HG02852 (cell line): ENCODE results near the gene SRPK1.

Source experiments
- ATAC-seq: cut with Tn5 transposase; IDR thresholded peaks from one replicate; pipeline ENCODE4 v1.9.1; 2021; ENCODE audit warnings: mild to moderate bottlenecking, moderate library complexity; ENCODE audit not compliant: unreplicated experiment

The SRPK1 gene

GRCh38 chr6:35903679-35904078, 17.2 kb downstream of the SRPK1 start:
- no peak for ATAC-seq

GRCh38 chr6:35900448-35900847, 20.4 kb downstream of the SRPK1 start:
- ATAC-seq: no peak

GRCh38 chr6:35898003-35898402, 22.9 kb downstream of the SRPK1 start:
- no peak for ATAC-seq

DNA sequence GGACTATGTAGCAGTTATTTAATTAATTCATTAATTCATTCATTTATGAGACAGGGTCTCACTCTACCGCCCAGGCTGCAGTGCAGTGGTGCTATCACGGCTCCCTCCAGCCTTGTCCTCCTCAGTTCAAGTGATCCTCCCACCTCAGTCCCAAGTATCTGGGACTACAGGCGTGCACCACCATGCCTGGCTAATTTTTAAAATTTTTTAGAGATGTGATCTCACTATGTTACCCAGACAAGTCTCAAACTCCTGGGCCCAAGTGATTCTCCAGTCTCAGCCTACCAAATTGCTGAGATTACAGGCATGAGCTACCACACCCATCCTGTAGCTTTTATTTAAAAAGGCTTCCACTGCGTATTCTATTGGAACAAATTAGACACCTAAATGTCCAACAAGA, 23.4 kb downstream of the SRPK1 start:
- ATAC-seq: no peak

DNA sequence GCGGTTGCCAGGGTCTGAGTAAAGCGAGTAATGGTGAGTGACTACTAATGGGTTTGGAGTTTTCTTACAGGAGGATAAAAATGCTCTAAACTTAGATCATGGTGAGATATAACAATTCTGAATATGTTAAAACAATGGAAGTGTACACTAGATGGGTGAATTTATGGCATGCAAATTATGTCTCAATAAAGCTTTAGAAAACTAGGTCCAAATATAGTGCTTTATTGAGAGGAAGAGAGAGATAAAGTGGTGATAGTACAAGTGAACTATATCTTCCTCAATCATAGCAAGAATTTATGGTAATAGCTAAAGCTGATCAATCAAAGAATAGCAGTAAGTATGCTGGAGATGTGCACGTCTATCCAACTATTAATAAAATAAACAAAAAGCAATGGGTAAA, 23.9 kb downstream of the SRPK1 start:
- ATAC-seq: no peak

- ATAC-seq: no peak
These were observed 24.7 kb downstream of the SRPK1 start for GRCh38 chr6:35896228-35896627.

DNA sequence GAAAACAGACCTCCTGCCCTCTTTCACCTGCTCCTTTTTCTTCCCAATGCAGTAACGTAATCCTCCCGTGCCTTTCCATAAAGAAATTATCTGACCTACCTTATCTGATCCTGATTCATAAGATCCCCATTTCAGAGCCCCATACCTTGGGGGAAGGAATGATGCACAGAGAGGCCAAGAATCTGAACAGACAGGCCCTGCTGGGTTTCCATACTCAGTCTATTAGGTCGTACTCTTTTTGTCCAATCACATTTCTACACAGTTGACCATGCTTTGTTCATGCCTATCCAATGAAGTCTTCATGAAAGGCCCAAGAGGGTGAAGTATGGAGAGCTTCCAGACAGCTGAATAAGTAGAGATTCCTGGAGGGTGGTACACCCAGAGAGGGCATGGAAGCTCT, 25.3 kb downstream of the SRPK1 start:
- ATAC-seq: no peak

GRCh38 chr6:35894776-35895175, 26.1 kb downstream of the SRPK1 start:
- no peak for ATAC-seq

DNA sequence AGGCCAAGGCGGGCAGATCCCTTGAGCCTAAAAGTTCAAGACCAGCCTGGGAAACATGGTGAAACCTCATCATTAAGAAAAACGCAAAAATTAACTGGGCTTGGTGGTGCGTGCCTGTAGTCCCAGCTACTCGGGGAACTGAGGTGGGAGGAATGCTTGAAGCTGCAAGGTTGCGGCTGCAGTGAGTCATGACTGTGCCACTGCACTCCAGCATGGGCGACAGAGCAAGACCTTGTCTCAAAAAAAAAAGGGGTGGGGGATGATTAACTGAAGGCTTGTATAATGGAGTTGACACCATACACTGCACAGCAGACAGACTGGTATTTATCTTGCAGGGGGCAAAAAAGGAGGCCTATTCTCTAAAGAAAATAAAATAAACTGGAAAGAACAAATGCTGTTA, 27.7 kb downstream of the SRPK1 start:
- no peak for ATAC-seq

DNA sequence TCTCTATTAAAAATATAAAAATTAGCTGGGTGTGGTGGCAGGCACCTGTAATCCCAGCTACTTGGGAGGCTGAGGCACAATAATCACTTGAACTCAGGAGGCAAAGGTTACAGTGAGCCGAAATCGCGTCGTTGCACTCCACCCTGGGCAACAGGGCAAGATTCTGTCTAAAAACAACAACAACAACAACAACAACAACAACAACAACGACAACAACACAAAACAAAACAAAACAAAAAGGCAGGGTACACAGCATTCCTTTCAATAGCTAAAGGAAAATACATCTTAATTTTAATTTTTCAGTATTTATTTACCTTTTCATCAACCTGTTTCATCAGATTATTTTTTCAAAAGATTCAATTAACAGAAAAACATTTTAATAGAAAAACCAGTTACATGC, 28.4 kb downstream of the SRPK1 start:
- ATAC-seq: no peak

DNA sequence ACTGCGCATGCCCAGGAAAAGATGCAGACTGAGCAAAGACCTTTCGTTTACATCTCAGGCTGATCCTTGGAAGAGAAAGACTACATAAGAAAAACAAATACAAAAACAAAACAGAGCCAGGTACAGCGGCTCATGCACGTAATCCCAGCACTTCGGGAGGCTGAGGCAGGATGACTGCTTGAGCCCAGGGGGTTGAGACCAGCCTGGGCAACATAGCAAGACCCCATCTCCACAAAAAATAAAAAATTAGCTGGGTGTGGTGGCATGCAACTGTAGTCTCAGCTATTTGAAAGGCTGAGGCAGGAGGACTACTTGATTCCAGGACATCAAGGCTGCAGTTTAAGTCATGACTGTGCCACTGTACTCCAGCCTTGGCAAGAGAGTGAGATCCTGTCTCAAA, 41.7 kb downstream of the SRPK1 start:
- no peak for ATAC-seq

DNA sequence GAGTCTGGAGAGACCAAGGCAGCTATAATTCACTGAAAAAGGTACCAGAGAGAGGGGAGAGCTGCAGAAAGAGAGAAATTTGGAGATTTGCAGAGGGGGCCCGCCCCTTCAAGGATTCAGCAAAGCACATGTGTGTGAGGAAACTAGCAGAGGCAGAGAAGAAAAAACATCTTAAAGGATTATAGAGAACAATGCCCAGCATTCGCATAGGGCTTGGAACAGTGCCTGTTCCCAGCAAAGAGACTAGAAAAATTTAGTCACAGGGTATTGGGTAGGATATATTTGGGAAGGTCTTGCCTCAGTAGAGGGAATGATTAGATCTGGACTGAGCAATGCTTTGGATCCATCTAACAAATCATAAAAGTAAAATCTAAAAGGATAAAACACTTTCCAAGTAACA, 44.0 kb downstream of the SRPK1 start:
- no peak for ATAC-seq

DNA sequence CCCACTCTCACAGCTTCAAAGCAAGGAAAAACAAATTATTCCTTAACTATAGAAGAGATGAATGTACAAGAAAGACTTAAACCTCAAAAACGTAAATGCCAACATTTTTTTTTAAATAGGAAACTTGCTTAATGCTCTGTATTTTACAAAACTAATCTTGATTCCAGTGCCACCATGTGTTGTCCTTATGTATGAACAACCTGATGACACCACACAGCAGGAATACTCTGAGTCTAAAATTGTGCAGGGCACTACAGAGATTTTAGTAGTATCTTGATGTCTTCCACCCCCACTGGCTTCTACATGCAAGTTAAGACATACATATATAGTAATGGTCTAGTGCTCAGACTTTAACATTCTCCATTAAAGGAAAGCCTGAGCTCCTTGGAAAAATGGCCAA, 46.2 kb downstream of the SRPK1 start:
- ATAC-seq: no peak

- no peak for ATAC-seq
These were observed 61.5 kb downstream of the SRPK1 start for GRCh38 chr6:35859367-35859766.

GRCh38 chr6:35857853-35858252, 63.0 kb downstream of the SRPK1 start:
- no peak for ATAC-seq

DNA sequence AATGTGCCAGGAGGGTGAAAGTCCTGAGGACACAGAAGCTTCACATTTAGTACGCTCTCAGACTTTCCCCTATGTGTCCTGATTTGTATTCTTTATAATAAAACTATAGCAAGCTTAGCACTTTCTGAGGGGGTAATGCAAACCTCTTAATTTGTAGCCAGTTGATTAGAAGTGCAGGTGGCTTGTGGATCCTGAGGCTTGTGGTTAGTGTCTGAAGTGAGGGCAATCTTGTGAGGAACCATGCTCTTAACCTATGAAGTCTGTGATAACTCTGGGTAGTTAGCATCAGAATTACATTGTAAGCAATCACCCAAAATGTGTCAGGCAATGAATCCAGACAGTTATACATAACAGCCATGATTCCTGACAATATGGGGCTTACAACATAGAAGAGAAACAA, 64.6 kb downstream of the SRPK1 start:
- no peak for ATAC-seq

GRCh38 chr6:35852994-35853393, 67.9 kb downstream of the SRPK1 start:
- ATAC-seq: no peak

- no peak for ATAC-seq
These were observed 70.7 kb downstream of the SRPK1 start for GRCh38 chr6:35850208-35850607.

GRCh38 chr6:35844290-35844689, 76.6 kb downstream of the SRPK1 start:
- ATAC-seq: no peak

DNA sequence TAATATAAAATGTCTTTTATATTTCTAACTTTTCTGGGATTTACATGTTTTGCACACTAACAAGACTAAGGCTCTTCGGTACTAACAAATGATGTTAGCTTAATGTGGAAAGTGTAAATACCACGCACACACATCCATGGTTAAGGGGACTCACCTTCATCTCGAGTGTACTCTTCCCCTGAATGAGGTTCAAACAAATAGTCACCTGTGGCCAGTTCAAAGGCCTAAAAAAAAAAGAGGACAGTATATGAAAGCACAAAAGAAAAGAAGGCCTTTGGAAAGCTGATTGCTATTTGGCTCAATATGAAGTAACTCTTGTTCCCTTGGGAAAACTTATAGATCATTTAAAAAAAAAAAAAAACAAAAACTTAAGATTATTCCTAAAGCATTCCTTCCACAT, 78.5 kb downstream of the SRPK1 start:
- no peak for ATAC-seq

DNA sequence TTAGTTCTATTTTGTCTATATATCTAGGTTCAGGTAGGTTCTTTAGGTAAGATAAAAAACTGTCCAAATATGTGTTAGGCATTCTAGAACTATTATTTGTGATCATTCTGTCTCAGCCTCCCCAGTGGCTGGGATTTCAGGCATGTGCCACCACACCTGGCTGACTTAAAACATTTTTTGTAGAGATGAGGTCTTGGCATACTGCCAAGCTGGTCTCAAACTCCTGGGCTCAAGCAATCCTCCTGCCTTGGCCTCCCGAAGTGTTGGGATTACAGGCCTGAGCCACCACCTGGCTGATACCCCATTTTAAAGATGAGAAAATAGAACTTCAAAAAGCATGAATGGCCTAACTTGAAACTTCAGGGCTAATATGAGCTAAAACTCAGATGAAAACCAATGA, 81.9 kb downstream of the SRPK1 start:
- ATAC-seq: no peak

GRCh38 chr6:35833536-35833935, 87.4 kb downstream of the SRPK1 start:
- no peak for ATAC-seq

- ATAC-seq: no peak
These were observed 89.5 kb downstream of the SRPK1 start for GRCh38 chr6:35831257-35832007.
